Uterus (tissue), 2 donors: ENCODE results near the gene BCO2.

Experiments
- CTCF ChIP-seq, 4 experiments: fragments of 200-600 bp in 2 of 4; fragments of 450-650 bp in 2 of 4; sonication (generic) in 2 of 4; IDR thresholded peaks; one replicate each; pipeline ENCODE4 v1.5.1; 2016 to 2019; ENCODE audit warnings: antibody characterized with exemption in 4 of 4, mild to moderate bottlenecking in 2 of 4, moderate library complexity in 1 of 4
- POLR2A ChIP-seq, 2 donors: fragments of 450-650 bp; IDR thresholded peaks; one replicate each; pipeline ENCODE4 v1.6.1; 2016; ENCODE audit warnings: antibody characterized with exemption in 2 of 2, mild to moderate bottlenecking in 1 of 2, moderate library complexity in 1 of 2

- TF ChIP-seq CTCF (IDR thresholded peaks at IDR 0.05), result no peak
- TF ChIP-seq POLR2A (IDR thresholded peaks at IDR 0.05), result no peak
These were observed 19.0 kb upstream of the BCO2 start for GRCh38 chr11:112156153-112156955.
